Activated naive CD8-positive, alpha-beta T cell treated with anti-CD3 and anti-CD28 coated beads for 36 hours (primary cell): ENCODE measurements around the gene RPL7A. TPM values are rescaled to one million over a fixed set of nuclear protein-coding genes. Genes with fewer than 3 reads are reported as not detected.
A peak's percentile ranks its signal among the peaks of the same experiment; 100 is the strongest.
"Not testable (repeated sequence)": the region's sequence is repeated elsewhere in the genome, so short reads cannot be mapped to it uniquely, and the experiment has no call there.

Experiments
- DNase-seq: peaks from one replicate; pipeline ENCODE4 v3.0.0; 2021
- H3K27ac Mint-ChIP-seq: one replicate; pipeline ENCODE4 v1.8.0; 2022; ENCODE audit warnings: mild to moderate bottlenecking, moderate library complexity, mixed read lengths
- H3K27me3 Mint-ChIP-seq: one replicate; pipeline ENCODE4 v1.8.0; 2022; ENCODE audit warnings: mild to moderate bottlenecking, mixed read lengths
- H3K36me3 Mint-ChIP-seq: one replicate; pipeline ENCODE4 v1.8.0; 2021; ENCODE audit warnings: mild to moderate bottlenecking, mixed read lengths
- H3K4me1 Mint-ChIP-seq: one replicate; pipeline ENCODE4 v1.8.0; 2021; ENCODE audit warnings: mixed read lengths
- H3K4me3 Mint-ChIP-seq: one replicate; pipeline ENCODE4 v1.8.0; 2022; ENCODE audit warnings: mild to moderate bottlenecking, moderate library complexity, mixed read lengths
- H3K9me3 Mint-ChIP-seq: one replicate; pipeline ENCODE4 v1.8.0; 2022; ENCODE audit warnings: mixed read lengths
- total RNA-seq, 2 experiments: library from RNA; stranded (reverse); gene quantifications; one replicate each; pipeline ENCODE4 v1.2.3, GENCODE V29; 2021

The RPL7A gene
- total RNA-seq: 1,000 to 10,000 TPM; 3,142 to 3,195 TPM

DNA sequence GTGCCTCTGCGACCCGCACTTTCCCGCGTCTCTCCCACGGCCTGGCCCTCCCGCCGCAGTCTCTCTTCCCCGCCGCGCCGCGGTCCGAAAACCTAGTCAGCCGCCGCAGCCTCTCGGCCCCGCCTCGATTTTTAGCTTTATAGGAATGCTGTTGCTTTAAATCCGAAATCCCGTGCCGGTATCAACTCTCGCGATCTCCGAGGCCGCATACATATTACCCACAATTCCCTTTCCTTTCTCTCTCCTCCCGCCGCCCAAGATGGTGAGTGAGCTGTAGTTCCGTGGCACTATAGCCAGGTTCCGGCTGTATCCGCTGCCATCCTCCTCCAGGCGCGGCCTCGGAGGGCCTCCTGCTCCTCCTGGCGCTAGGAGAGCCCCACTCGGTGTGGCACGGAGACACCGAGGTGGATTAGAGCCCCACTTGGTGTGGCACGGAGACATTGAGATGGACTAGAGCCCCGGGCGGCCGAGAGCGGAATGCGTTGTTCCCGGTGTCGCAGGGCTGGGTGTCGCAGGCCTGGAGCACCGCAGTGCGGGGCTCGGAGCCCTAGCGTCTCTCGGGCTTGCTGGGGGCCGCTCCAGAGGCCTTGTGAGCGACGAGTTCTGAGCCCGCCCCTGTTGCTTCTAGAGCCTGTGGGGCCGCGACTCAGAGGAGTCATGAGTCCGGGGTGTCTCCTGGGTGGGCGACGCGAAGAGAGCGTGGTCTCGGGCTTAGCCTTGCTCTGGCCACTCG, at the start of gene RPL7A, which contains the start of gene MED22:
RPL7A (plus strand) TSS at position 234 of the 733 bp plus-strand sequence; CDS start at position 260, 26 bp downstream.
MED22 (minus strand) TSS at position 147 of the 733 bp plus-strand sequence. CDS start 1,469 bp downstream, outside the sequence.
- Mint-ChIP-seq H3K27ac (peak within 1 kb of the TSS; percentile 99), H3K36me3 (peaks cover 66% of the 10 kb centered on the region)
- peak; percentile 88 for DNase-seq

DNA sequence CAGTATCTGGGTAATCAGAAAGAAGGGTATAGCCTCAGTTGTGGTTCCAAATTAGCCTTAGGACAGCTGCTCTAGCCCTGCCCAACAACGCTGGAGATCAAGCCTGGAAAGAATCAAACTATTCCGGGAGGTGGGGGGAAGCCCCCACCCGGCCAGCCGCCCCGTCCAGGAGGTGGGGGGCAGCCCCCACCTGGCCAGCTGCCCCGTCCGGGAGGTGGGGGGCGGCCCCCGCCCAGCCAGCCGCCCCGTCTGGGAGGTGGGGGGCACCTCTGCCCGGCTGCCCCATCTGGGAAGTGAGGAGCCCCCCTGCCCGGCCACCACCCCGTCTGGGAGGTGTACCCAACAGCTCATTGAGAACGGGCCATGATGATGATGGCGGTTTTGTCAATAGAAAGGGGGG, 48.0 kb upstream of the RPL7A start:
- H3K27ac Mint-ChIP-seq, H3K4me1 Mint-ChIP-seq, H3K4me3 Mint-ChIP-seq: not testable (repeated sequence)

More for the DNA sequence above, at the start of gene RPL7A, which contains the start of gene MED22:
- H3K27me3 Mint-ChIP-seq: peaks cover 4% of the 10 kb centered on the region
- peak within 1 kb of the TSS; percentile 100 for H3K4me3 Mint-ChIP-seq
- peaks cover 43% of the 10 kb centered on the region for H3K4me1 Mint-ChIP-seq
- no peaks in the 10 kb centered on the region for H3K9me3 Mint-ChIP-seq

DNA sequence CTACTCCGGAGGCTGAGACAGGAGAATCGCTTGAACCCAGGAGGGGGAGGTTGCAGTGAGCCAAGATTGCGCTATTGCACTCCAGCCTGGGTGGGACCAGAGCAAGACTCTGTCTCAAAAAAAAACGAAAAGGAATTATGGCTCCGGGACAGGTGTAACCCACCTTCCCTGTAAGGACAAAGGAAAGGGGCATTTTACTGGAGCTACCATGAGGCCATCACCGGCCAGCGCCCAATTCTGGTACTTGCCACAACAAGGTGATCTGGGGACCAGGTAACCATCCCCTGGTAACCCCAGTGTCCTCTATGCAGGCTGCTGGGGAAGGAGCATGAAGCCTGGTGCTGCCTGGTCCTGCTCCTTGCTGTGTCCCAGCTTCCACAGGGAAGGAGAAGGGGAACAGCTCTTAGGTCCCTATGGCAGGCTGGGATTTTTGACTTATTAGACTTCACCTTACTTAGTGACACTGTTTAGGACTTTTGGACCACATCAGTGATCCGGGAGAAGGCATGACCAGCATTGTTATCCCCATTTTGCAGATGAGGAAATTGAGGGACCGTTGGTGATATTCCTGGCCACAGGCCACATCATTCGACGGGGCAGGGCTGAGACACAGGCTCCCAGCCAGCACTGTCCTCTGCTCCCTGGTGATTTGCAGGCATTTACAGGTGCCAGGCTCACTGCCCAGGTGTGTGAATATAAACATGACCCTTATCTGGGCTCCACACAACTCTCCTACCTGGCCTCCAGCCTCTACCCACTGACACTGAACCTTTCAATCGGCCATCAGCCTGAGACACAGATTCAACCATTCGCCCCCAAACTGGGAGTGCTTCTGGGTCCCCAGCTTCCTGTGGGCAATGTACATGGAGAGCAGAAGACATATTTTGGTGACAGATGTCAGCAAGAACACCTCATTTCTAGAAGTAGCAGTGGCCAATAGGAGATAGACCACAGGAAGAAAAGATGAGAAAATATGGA, 46.5 kb upstream of the RPL7A start:
- Mint-ChIP-seq H3K4me1 (no peaks in the 10 kb centered on the region), H3K36me3 (no peaks in the 10 kb centered on the region), H3K9me3 (no peaks in the 10 kb centered on the region), H3K27me3 (peaks cover 14% of the 10 kb centered on the region), H3K4me3 (no peak overlapping the region), H3K27ac (no peak overlapping the region)
- DNase-seq: no peak

More for the DNA sequence above, 48.0 kb upstream of the RPL7A start:
- not testable (repeated sequence) for DNase-seq, H3K9me3 Mint-ChIP-seq, H3K36me3 Mint-ChIP-seq
- peaks cover 14% of the 10 kb centered on the region for H3K27me3 Mint-ChIP-seq

DNA sequence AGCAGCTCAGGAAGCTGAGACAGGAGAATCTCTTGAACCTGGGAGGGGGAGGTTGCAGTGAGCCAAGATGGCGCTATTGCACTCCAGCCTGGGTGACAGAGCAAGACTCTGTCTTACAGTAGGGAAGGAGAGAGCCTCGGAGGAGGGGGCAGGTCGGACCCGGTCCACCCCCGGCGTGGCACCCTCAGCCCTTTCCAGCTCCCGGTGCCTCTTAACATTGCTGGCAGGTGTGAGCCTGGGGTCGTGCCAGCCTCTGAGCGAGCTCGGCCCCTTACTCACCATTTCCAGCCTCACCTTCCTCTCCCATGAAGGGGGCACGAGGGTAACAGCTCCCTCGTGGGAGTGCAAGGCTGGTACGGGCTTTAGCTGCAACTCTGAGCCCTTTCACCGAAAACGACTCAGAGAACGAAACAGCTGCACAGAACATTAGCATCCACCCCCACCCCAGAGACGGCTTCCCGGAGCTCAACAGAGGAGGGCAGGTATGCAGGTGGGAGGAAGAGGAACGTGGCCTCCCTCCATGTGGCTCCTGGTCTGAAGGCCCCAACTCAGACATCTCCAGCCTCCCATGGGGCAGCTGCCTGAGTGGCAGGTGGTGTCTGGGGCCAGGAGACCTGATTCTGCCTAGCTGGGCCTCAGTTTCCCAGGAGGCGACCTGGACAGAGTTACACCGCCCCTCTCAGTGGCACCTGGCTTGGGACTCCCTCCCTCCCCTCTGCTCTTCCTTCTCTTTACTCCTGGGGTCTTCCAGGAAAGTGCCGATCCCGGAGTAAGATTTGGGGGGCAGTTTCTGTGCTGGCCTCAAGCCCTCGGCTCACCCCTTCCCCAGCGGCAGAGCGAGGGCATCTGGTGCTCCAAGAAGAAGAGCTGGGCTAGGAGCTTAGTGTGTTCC, 44.5 kb upstream of the RPL7A start:
- Mint-ChIP-seq H3K4me1 (no peaks in the 10 kb centered on the region), H3K9me3 (no peaks in the 10 kb centered on the region), H3K27ac (no peak overlapping the region), H3K36me3 (no peaks in the 10 kb centered on the region), H3K4me3 (no peak overlapping the region), H3K27me3 (peaks cover 16% of the 10 kb centered on the region)
- DNase-seq: no peak

DNA sequence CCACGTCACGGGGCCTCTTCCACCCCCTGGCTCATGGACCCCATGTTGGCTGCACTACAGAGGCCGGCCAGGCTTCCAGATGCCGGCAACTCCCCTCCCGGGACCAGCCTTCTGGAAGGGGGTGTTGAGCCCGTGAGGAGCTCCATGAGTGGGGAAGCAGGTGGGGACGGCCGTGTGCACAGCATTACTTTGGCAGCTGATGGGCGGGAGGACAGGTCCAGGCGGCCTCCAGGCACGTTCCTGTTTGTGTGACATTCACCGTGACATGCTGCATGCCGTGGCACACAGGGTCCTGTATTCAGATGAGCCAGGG, 43.9 kb upstream of the RPL7A start:
- DNase-seq: no peak
- no peaks in the 10 kb centered on the region for H3K36me3 Mint-ChIP-seq
- peaks cover 14% of the 10 kb centered on the region for H3K27me3 Mint-ChIP-seq
- no peaks in the 10 kb centered on the region for H3K9me3 Mint-ChIP-seq
- H3K27ac Mint-ChIP-seq: no peak overlapping the region
- no peaks in the 10 kb centered on the region for H3K4me1 Mint-ChIP-seq
- H3K4me3 Mint-ChIP-seq: no peak overlapping the region

DNA sequence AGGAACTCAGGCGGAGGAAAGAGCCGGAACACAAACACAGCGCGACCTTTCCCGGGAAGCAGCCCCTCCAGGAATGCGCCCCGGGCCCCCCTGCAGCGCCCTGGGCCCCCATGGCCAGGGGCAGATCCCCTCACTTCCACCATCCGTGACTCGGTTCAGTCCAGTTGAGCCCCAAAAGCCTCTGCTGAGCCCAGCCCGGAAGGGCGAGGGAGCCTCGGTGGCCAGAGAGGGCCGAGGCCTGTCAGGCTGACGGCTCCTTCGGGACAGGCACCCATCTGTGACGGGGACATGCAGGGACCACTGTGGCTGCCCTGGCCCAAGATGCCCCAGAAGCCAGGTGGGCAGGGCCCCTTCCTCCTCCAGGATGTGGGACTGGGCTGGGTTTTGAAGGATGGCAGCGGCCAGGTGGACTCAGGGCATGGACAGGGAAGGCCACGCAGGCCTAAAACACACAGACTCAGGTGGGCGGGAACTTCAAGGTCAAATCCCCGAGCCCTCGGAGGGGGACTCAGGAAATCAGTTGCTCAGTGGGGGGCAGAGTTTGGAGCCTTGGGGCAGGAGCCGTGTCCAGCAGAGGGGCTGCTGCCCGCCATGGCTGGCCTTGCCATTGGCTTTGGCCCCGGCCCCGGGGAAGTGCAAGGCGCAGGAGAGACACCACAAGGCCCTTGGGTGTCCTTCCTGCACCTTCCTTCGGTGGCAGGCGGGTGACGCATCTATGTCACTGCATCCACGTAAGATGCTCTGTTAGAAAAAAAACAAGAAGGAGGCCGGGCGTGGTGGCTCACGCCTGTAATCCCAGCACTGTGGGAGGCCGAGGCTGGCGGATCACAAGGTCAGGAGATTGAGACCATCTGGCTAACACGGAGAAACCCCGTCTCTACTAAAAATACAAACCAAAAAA, 43.3 kb upstream of the RPL7A start:
- Mint-ChIP-seq H3K4me3 (no peak overlapping the region), H3K27ac (no peak overlapping the region), H3K36me3 (no peaks in the 10 kb centered on the region), H3K9me3 (no peaks in the 10 kb centered on the region), H3K4me1 (no peaks in the 10 kb centered on the region), H3K27me3 (peaks cover 17% of the 10 kb centered on the region)
- DNase-seq: no peak

DNA sequence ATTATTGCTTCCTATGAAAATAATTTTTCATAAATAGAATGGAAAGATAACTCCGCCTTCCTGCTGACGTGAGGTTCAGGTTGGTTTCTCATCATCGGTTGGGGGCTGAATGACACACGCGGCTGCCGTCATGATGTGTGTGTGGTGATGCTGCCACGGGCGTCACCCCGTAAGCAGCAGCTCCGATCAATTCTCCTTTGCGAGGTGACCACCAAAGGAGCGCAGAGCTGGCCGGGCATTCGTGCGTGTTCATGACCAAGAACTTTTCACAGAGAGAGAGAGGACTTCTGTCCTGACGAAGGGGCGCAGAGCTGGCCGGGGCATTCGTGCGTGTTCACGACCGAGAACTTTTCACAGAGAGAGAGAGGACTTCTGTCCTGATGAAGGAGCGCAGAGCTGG, 42.3 kb upstream of the RPL7A start:
- Mint-ChIP-seq H3K9me3 (no peaks in the 10 kb centered on the region), H3K27ac (no peak overlapping the region), H3K36me3 (no peaks in the 10 kb centered on the region), H3K27me3 (peaks cover 21% of the 10 kb centered on the region), H3K4me1 (no peaks in the 10 kb centered on the region), H3K4me3 (no peak overlapping the region)
- DNase-seq: no peak

DNA sequence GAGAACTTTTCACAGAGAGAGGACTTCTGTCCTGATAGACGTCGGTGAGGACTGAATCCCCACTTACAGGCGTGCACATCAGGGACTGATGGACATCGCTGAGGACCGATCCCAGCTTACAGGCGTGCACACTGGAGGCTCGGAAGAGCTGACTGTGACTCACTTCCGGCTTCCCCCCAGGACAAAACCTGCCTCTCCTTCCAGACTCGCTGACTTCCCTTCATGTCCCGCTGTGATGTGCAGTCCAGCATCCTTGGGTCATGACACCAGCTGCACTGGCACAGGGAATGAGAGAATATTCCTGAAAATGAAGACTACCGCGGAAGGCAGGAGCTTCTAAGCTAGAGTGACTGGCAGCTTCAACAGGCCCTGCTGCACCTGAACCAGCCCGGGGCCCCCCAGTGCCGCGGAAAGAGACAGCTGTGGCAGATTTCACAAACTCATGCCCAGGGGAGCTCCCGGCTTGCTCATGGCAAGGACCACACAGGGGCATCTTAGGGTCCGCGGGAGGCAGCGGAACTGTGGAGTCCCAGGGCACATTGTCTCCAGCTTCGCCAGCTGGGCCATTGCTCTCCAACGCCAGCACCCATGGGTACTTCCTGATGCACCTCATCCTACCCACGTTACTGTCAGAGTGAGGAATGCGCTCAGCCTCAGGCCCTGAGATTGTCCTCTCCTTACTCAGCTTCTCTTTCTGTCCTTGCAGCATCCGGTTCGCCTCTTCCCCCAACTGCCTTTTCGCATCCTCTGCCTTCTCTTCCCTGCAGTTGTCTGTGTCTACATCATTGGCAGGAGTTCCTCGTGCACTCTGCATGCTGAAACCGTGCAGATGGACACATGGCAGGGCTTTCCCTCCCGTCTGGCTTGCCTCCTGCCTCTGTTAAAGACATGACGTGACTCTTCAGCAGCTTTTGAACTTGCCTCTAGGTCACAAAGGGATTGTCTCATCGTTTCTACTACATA, 41.5 kb upstream of the RPL7A start:
- Mint-ChIP-seq H3K36me3 (no peaks in the 10 kb centered on the region), H3K4me1 (no peaks in the 10 kb centered on the region), H3K4me3 (no peak overlapping the region), H3K27me3 (peaks cover 24% of the 10 kb centered on the region), H3K9me3 (no peaks in the 10 kb centered on the region), H3K27ac (no peak overlapping the region)
- no peak for DNase-seq

DNA sequence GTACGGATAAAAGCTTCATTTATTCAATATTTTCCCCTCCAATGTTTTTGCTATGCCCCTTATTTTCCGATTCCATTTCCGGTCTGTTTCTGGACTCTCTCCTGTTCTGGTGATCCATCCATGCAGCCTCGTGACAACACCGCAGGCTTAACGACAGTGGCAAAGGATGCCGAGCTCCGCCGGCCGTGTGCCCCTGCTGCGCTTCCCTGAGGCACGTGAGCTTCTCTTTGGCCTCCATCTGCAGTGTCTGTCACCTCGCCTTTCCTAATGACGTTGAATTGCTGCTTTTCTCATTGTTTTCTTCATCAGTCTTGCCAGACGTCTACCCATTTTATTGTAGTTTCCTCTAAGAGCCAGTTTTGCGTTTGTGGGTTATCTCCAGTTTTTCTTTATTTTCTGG, 40.7 kb upstream of the RPL7A start:
- no peaks in the 10 kb centered on the region for H3K36me3 Mint-ChIP-seq
- H3K27me3 Mint-ChIP-seq: peaks cover 24% of the 10 kb centered on the region
- no peaks in the 10 kb centered on the region for H3K4me1 Mint-ChIP-seq
- H3K4me3 Mint-ChIP-seq: no peak overlapping the region
- no peak for DNase-seq
- H3K9me3 Mint-ChIP-seq: no peaks in the 10 kb centered on the region
- no peak overlapping the region for H3K27ac Mint-ChIP-seq

DNA sequence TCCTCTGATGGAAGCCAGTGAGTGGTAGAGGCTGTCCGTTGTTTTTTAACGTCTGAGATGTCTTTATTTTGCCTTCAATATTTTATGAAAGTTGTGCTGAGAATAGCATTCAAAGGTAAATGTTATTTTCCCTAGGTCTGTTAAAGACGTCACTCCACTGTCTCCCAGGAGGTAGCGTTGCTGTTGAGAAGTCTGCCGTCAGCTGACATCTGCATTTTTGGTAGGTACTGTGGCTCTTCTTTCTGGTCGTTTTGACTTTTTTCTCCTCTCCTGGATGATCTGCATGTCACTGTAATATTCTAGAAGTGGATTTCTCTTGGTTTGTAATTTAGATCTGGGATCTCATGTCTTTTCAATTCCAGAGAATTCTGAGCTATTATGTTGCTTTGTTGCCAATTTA, 38.4 kb upstream of the RPL7A start:
- Mint-ChIP-seq H3K27ac (no peak overlapping the region), H3K9me3 (no peaks in the 10 kb centered on the region), H3K27me3 (peaks cover 24% of the 10 kb centered on the region), H3K4me3 (no peak overlapping the region), H3K4me1 (no peaks in the 10 kb centered on the region), H3K36me3 (no peaks in the 10 kb centered on the region)
- no peak for DNase-seq

DNA sequence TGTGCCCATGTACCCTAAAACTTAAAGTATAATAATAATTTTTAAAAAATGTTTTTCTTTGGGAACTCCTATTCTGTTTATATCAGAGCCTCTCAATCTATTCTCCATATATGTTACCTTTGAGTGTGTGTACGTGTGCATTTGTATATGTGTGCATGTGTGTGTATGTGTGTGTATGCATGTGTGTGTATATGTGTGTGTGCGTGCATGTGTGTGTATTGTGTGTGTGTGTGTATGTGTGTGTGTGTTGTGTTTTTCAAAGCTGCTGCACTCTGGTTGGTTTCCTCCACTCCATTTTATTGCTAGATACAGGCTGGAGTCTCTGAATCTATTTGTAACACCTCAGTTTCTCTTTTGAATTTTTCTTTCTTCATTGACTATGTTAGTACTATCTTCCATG, 32.0 kb upstream of the RPL7A start:
- no peak for DNase-seq
- Mint-ChIP-seq H3K36me3 (no peaks in the 10 kb centered on the region), H3K27me3 (peaks cover 3% of the 10 kb centered on the region), H3K4me3 (no peak overlapping the region), H3K9me3 (no peaks in the 10 kb centered on the region), H3K27ac (no peak overlapping the region), H3K4me1 (no peaks in the 10 kb centered on the region)

DNA sequence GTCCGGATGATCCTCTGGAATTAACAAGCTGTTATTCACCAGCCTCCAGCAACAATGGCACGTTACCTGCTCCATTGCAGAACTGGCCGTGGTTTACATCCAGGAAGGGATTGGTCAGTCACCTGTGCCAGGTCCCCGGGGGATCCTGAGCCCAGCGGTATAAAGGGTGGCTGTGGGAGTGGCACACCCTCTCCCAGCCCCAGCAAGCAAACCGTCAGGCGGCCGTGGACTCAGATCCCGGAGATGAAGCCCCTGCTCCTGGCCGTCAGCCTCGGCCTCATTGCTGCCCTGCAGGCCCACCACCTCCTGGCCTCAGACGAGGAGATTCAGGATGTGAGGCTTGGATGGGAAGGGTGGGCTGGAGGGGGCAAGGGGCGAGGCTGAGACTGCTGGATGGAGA, 30.5 kb upstream of the RPL7A start:
- not testable (repeated sequence) for H3K36me3 Mint-ChIP-seq, H3K4me3 Mint-ChIP-seq, H3K9me3 Mint-ChIP-seq, H3K4me1 Mint-ChIP-seq, H3K27ac Mint-ChIP-seq, DNase-seq, H3K27me3 Mint-ChIP-seq

DNA sequence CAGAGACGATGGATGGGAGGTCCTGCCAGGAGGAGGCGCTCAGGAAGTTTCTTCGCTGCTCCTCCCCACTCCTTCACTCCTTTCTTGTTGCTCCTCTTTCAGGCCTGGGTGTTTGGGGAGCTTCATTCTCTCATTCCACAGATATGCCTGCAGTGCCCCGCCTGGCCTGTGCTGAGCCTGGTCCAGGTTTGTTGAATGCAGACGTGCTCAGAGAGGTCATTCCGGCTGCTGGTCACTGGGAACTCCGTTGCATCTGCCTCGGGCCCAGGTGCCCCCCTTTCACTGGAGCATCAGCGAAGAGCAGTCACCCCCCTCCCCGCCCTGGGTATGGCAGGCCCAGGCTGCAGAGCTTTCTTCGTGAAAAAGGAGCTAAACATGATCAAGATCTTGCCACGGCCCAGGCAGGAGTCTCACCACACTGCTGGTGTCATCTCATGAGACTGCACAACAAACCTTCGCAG, 27.6 kb upstream of the RPL7A start:
- no peaks in the 10 kb centered on the region for H3K36me3 Mint-ChIP-seq
- no peak for DNase-seq
- no peak overlapping the region for H3K27ac Mint-ChIP-seq
- no peak overlapping the region for H3K4me3 Mint-ChIP-seq
- H3K4me1 Mint-ChIP-seq: peaks cover 2% of the 10 kb centered on the region
- H3K9me3 Mint-ChIP-seq: no peaks in the 10 kb centered on the region
- H3K27me3 Mint-ChIP-seq: no peaks in the 10 kb centered on the region
